ENCODE measurements around the gene SYNPO2L. TPM values are rescaled to one million over a fixed set of nuclear protein-coding genes. Genes with fewer than 3 reads are reported as not detected.

Gene SYNPO2L
- total RNA-seq, 1 donor from 2014 or later, result 0.45 TPM

GRCh38 chr10:73597346-73597745, 58.5 kb downstream of the SYNPO2L start:
- no peak for DNase-seq (ENCODE audit: low spot score)
- Mint-ChIP-seq H3K27me3 (ENCODE audit: low read depth) (no peaks in the 10 kb centered on the region), H3K4me1 (ENCODE audit: low read depth) (peaks cover 6% of the 10 kb centered on the region), H3K27ac (ENCODE audit: unreplicated experiment) (no peak overlapping the region), H3K36me3 (ENCODE audit: low read depth) (no peaks in the 10 kb centered on the region), H3K4me3 (ENCODE audit: unreplicated experiment) (no peak overlapping the region), H3K9me3 (ENCODE audit: low read depth) (no peaks in the 10 kb centered on the region)
- TF ChIP-seq, protein P1, sequence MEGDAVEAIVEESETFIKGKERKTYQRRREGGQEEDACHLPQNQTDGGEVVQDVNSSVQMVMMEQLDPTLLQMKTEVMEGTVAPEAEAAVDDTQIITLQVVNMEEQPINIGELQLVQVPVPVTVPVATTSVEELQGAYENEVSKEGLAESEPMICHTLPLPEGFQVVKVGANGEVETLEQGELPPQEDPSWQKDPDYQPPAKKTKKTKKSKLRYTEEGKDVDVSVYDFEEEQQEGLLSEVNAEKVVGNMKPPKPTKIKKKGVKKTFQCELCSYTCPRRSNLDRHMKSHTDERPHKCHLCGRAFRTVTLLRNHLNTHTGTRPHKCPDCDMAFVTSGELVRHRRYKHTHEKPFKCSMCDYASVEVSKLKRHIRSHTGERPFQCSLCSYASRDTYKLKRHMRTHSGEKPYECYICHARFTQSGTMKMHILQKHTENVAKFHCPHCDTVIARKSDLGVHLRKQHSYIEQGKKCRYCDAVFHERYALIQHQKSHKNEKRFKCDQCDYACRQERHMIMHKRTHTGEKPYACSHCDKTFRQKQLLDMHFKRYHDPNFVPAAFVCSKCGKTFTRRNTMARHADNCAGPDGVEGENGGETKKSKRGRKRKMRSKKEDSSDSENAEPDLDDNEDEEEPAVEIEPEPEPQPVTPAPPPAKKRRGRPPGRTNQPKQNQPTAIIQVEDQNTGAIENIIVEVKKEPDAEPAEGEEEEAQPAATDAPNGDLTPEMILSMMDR (IDR thresholded peaks at IDR 0.05), result no peak

Other genes with a start within 250 kb of the SYNPO2L start
- 93.5 to 102 TPM (median 94.7 TPM) in 3 replicates for gene ANXA7, start 242.0 kb downstream of the SYNPO2L start, total RNA-seq
- gene MSS51, start 222.5 kb downstream of the SYNPO2L start, total RNA-seq, result 1.4 to 3.4 TPM (median 2.1 TPM) in 3 replicates
- 59.4 to 61.1 TPM (median 60.5 TPM) in 3 replicates for gene PPP3CB, start 160.0 kb downstream of the SYNPO2L start, total RNA-seq
- gene USP54, start 64.7 kb downstream of the SYNPO2L start, total RNA-seq, result 5.8 to 11.6 TPM (median 6.5 TPM) in 3 replicates
- 4.2 to 18.4 TPM (median 5.2 TPM) in 3 replicates for gene MYOZ1, start 14.6 kb downstream of the SYNPO2L start, total RNA-seq
- gene AGAP5, start 42.1 kb upstream of the SYNPO2L start, total RNA-seq, result 2.9 to 5.2 TPM (median 3.9 TPM) in 3 replicates
- gene SEC24C, start 88.3 kb upstream of the SYNPO2L start, total RNA-seq, result 54.0 to 69.1 TPM (median 55.6 TPM) in 3 replicates
- gene CHCHD1, start 126.0 kb upstream of the SYNPO2L start, total RNA-seq, result 14.8 to 27.5 TPM (median 17.4 TPM) in 3 replicates
- gene ZSWIM8, start 129.6 kb upstream of the SYNPO2L start, total RNA-seq, result 102 to 124 TPM (median 117 TPM) in 3 replicates
- 24.4 to 29.0 TPM (median 27.3 TPM) in 3 replicates for gene NDST2, start 155.6 kb upstream of the SYNPO2L start, total RNA-seq
- gene CAMK2G, start 218.5 kb upstream of the SYNPO2L start, total RNA-seq, result 30.5 to 31.7 TPM (median 30.5 TPM) in 3 replicates

Data from chondrocyte (in vitro differentiated cells).